Activated T-helper 9 cell treated with anti-CD3 and anti-CD28 coated beads, Interleukin-2, amount 50 U/mL, for 16 hours (primary cell): Measurements from ENCODE around the gene NCF2.

Experiments
- DNase-seq: peaks from one replicate; pipeline ENCODE4 v3.0.0-alpha.2; 2020; ENCODE audit warnings: low read depth

NCF2 gene

GRCh38 chr1:183552441-183552840 is 37.8 kb downstream of the NCF2 start:
- DNase-seq = no peak

- DNase-seq = no peak
These were observed 38.3 kb downstream of the NCF2 start for GRCh38 chr1:183551924-183552323.

GRCh38 chr1:183550915-183551314 is 39.3 kb downstream of the NCF2 start:
- no peak for DNase-seq

- no peak for DNase-seq
These were observed 42.1 kb downstream of the NCF2 start for GRCh38 chr1:183548116-183548515.

- no peak for DNase-seq
These were observed 43.8 kb downstream of the NCF2 start for GRCh38 chr1:183546427-183546826.

GRCh38 chr1:183544598-183545297 is 45.5 kb downstream of the NCF2 start:
- DNase-seq = no peak

- no peak for DNase-seq
These were observed 46.5 kb downstream of the NCF2 start for GRCh38 chr1:183543619-183544204.

GRCh38 chr1:183537405-183537804 is 52.9 kb downstream of the NCF2 start:
- DNase-seq = no peak

GRCh38 chr1:183533617-183534174 is 56.6 kb downstream of the NCF2 start:
- DNase-seq = no peak

GRCh38 chr1:183528577-183528976 is 61.7 kb downstream of the NCF2 start:
- DNase-seq = no peak

GRCh38 chr1:183522104-183522503 is 68.2 kb downstream of the NCF2 start:
- DNase-seq = no peak

GRCh38 chr1:183520379-183520778 is 69.9 kb downstream of the NCF2 start:
- no peak for DNase-seq

- DNase-seq = no peak
These were observed 72.9 kb downstream of the NCF2 start for GRCh38 chr1:183517401-183517800.

- DNase-seq = no peak
These were observed 73.5 kb downstream of the NCF2 start for GRCh38 chr1:183516725-183517124.

GRCh38 chr1:183515002-183515689 is 75.1 kb downstream of the NCF2 start:
- DNase-seq = no peak

- DNase-seq = no peak
These were observed 76.0 kb downstream of the NCF2 start for GRCh38 chr1:183514235-183514634.

- DNase-seq = no peak
These were observed 77.8 kb downstream of the NCF2 start for GRCh38 chr1:183512450-183512849.

- no peak for DNase-seq
These were observed 81.6 kb downstream of the NCF2 start for GRCh38 chr1:183508694-183509093.

- DNase-seq = no peak
These were observed 83.7 kb downstream of the NCF2 start for GRCh38 chr1:183506561-183506960.
